ENCODE measurements around the gene JAM3. TPM values are rescaled to one million over a fixed set of nuclear protein-coding genes. Genes with fewer than 3 reads are reported as not detected.
"Not testable (repeated sequence)": the region's sequence is repeated elsewhere in the genome, so short reads cannot be mapped to it uniquely, and the experiment has no call there.

The JAM3 gene
- total and polyA plus RNA-seq, 10 of the 15 experiments (the other 5 are each of a cell fraction or from before 2014, with no cell fraction given): 0.04 to 1.1 (median 0.32) TPM; not detected in 1

- TF ChIP-seq EZH2 (IDR thresholded peaks at IDR 0.05; ENCODE audit: borderline replicate concordance, control insufficient read depth, low read depth, low read length): no peak
- TF ChIP-seq CTCF (IDR thresholded peaks at IDR 0.05 in 2 of 3, conservative IDR thresholded peaks at IDR 0.05 in 1 of 3; ENCODE audit: control insufficient read depth in 2 of 3, extremely low read depth in 1 of 3, insufficient read depth in 1 of 3, low read depth in 3 of 3, low read length in 3 of 3): no peak
Observed at GRCh38 chr11:134086376-134086775, 17.5 kb downstream of the JAM3 start (continued).

- BruUV-seq (replicated peaks); H3K27me3 ChIP-seq (replicated peaks in 1 of 2; ENCODE audit: control insufficient read depth in 2 of 2, insufficient read depth in 2 of 2, low read length in 1 of 2); H4K20me1 ChIP-seq (ENCODE audit: control insufficient read depth, insufficient read depth); RAD21 ChIA-PET (ENCODE audit: unreplicated experiment); H3K4me2 ChIP-seq (ENCODE audit: control insufficient read depth, insufficient read depth); H3K4me3 ChIP-seq; intact Hi-C loops (cut with micrococcal nuclease; ENCODE audit: unreplicated experiment); FAIRE-seq; H3K9ac ChIP-seq (ENCODE audit: control insufficient read depth, insufficient read depth, low read length); ATAC-seq; H3K27ac ChIP-seq (ENCODE audit: control insufficient read depth, insufficient read depth); H3K9me3 ChIP-seq (replicated peaks; ENCODE audit: control insufficient read depth, insufficient read depth, low read length); H3K79me2 ChIP-seq (ENCODE audit: control insufficient read depth, insufficient read depth, low read length); SMC1A ChIA-PET (ENCODE audit: uncharacterized antibody, unreplicated experiment); DNase-seq (ENCODE audit: low read depth, low spot score); in situ Hi-C loops (cut with MboI); CTCF ChIA-PET; H3K36me3 ChIP-seq (ENCODE audit: control insufficient read depth in 2 of 2, insufficient read depth in 2 of 2, low read length in 1 of 2); H2AFZ ChIP-seq (ENCODE audit: control insufficient read depth, low read depth, low read length); H3K4me1 ChIP-seq (ENCODE audit: control insufficient read depth, insufficient read depth, low read length): not testable (repeated sequence)
- POLR2A ChIA-PET: interaction anchor here (0.6 kb wide), 1 partner anchor 182 kb away, joined by 3 read pairs; no protein-coding TSS in a partner anchor
- WGBS (ENCODE audit: insufficient coverage, insufficient replicate concordance, low lambda C conversion rate, missing lambda C conversion rate): 48% methylated on average over 8 of the region's 9 CpGs
Observed at GRCh38 chr11:134092006-134092405, 23.1 kb downstream of the JAM3 start.

GRCh38 chr11:134097166-134097565 is 28.3 kb downstream of the JAM3 start:
- no peaks in the 10 kb centered on the region for H3K9me3 ChIP-seq (replicated peaks; ENCODE audit: control insufficient read depth, insufficient read depth, low read length)
- H3K27me3 ChIP-seq (replicated peaks in 1 of 2; ENCODE audit: control insufficient read depth in 2 of 2, insufficient read depth in 2 of 2, low read length in 1 of 2): no peaks in the 10 kb centered on the region
- TF ChIP-seq YY1 (IDR thresholded peaks at IDR 0.05; ENCODE audit: low read depth, low read length): no peak
- no peak for TF ChIP-seq EED (IDR thresholded peaks at IDR 0.05; ENCODE audit: low read depth)
- no peak for TF ChIP-seq SRF (IDR thresholded peaks at IDR 0.05; ENCODE audit: low read depth in 2 of 2, low read length in 2 of 2)
- no peak for TF ChIP-seq SUZ12 (IDR thresholded peaks at IDR 0.05; ENCODE audit: unreplicated experiment)
- TF ChIP-seq GABPA (IDR thresholded peaks at IDR 0.05; ENCODE audit: low read depth): no peak
- ChIA-PET POLR2A (no interaction called here), SMC1A (ENCODE audit: uncharacterized antibody, unreplicated experiment) (no interaction called here), CTCF (interaction anchor here (1.2 to 1.3 kb wide), 2 partner anchors 47 to 169 kb away, joined by 3 to 5 read pairs; no protein-coding TSS in a partner anchor), RAD21 (ENCODE audit: unreplicated experiment) (no interaction called here)
- in situ Hi-C loops (cut with MboI): no loop called here
- no peaks in the 10 kb centered on the region for H3K79me2 ChIP-seq (ENCODE audit: control insufficient read depth, insufficient read depth, low read length)
- H2AFZ ChIP-seq (ENCODE audit: control insufficient read depth, low read depth, low read length): no peak overlapping the region
- ATAC-seq (no peak), FAIRE-seq (no peak), DNase-seq (ENCODE audit: low read depth, low spot score) (no peak)
- no peak overlapping the region for H3K4me2 ChIP-seq (ENCODE audit: control insufficient read depth, insufficient read depth)
- no peak overlapping the region for H3K9ac ChIP-seq (ENCODE audit: control insufficient read depth, insufficient read depth, low read length)
- H3K27ac ChIP-seq (ENCODE audit: control insufficient read depth, insufficient read depth): no peak overlapping the region
- no TSS peak for BruUV-seq (replicated peaks)
- H3K4me3 ChIP-seq: no peak overlapping the region
- no peaks in the 10 kb centered on the region for H4K20me1 ChIP-seq (ENCODE audit: control insufficient read depth, insufficient read depth)
- intact Hi-C loops (cut with micrococcal nuclease; ENCODE audit: unreplicated experiment): no loop called here
- no peaks in the 10 kb centered on the region for H3K4me1 ChIP-seq (ENCODE audit: control insufficient read depth, insufficient read depth, low read length)
- H3K36me3 ChIP-seq (ENCODE audit: control insufficient read depth in 2 of 2, insufficient read depth in 2 of 2, low read length in 1 of 2): no peaks in the 10 kb centered on the region
- 50% methylated on average over 3 of the region's 3 CpGs for WGBS (ENCODE audit: insufficient coverage, insufficient replicate concordance, low lambda C conversion rate, missing lambda C conversion rate)

Measured in GM12878 (cell line).